Astrocyte of the spinal cord (primary cell): ENCODE data around the gene GRIK5.

Source experiments
- DNase-seq: peaks from one replicate; pipeline ENCODE4 v3.0.0; 2011; ENCODE audit warnings: low read depth, low spot score
- H3K4me3 ChIP-seq: 2 replicates; pipeline ENCODE4 v1.5.1; 2011; ENCODE audit warnings: low read depth, mild to moderate bottlenecking, low read length, moderate library complexity
- in situ Hi-C: cut with HindIII; loops from 2 replicates; pipeline ENCODE4 v1.10.0; 2017; ENCODE audit warnings: low sequenced_read_pairs
- TF ChIP-seq, protein P1 (sequence below): IDR thresholded peaks from 2 replicates; pipeline ENCODE4 v1.5.1; 2012; ENCODE audit warnings: low read depth, mild to moderate bottlenecking, low read length, inconsistent platforms

GRIK5 gene

GRCh38 chr19:42030645-42031440, 39.2 kb downstream of the GRIK5 start:
- no peak overlapping the region for H3K4me3 ChIP-seq
- DNase-seq = no peak
- TF ChIP-seq, protein P1, sequence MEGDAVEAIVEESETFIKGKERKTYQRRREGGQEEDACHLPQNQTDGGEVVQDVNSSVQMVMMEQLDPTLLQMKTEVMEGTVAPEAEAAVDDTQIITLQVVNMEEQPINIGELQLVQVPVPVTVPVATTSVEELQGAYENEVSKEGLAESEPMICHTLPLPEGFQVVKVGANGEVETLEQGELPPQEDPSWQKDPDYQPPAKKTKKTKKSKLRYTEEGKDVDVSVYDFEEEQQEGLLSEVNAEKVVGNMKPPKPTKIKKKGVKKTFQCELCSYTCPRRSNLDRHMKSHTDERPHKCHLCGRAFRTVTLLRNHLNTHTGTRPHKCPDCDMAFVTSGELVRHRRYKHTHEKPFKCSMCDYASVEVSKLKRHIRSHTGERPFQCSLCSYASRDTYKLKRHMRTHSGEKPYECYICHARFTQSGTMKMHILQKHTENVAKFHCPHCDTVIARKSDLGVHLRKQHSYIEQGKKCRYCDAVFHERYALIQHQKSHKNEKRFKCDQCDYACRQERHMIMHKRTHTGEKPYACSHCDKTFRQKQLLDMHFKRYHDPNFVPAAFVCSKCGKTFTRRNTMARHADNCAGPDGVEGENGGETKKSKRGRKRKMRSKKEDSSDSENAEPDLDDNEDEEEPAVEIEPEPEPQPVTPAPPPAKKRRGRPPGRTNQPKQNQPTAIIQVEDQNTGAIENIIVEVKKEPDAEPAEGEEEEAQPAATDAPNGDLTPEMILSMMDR = no peak
- in situ Hi-C loops = no loop called here

DNA sequence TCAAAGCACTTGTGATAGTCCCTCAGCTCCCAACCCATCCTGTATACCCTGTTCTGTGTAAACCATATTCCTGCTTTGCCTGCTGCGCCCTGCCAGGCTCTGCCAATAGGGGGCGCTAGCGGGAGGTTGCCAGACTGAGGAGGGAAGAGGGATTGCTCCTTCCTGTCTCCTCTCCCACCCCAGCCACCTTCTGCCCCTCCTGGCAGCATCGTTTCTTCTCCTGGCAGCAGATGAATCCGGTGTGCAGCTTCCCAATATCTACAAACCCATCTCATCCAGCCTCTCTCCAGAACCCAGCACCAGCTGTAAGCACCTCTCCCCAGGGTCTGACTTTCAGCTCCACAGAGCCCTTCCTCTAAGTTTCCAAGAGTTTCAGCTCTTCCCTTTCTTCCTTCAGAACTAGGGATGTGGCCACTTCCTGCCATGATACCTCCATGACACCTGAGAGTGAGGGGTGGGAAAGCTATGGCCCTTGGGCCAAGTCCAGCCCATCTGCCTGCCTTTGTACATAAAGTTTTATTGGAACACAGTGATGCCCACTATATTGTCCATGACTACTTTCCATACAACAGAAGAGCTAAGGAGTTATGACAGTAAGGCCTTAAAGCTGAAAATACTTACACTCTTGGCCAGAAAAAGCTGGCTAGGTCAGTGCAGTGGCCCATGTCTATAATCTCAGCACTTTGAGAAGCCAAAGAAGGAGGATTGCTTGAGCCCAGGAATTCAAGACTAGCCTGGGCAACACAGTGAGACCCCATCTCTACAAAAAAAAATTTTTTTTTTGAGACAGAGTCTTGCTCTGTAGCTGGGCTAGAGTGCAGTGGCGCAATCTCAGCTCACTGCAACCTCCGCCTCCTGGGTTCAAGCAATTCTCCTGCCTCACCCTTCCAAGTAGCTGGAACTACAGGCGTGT, 41.4 kb downstream of the GRIK5 start:
- H3K4me3 ChIP-seq = no peak overlapping the region
- no peak for DNase-seq
- in situ Hi-C loops = no loop called here
- TF ChIP-seq, protein P1 = peak; percentile 55

- TF ChIP-seq, protein P1 = no peak
- in situ Hi-C loops = no loop called here
- no peak overlapping the region for H3K4me3 ChIP-seq
- no peak for DNase-seq
Measured at GRCh38 chr19:42024622-42025111, 45.3 kb downstream of the GRIK5 start.

- no peak for DNase-seq
- H3K4me3 ChIP-seq = no peak overlapping the region
- in situ Hi-C loops = no loop called here
- TF ChIP-seq, protein P1 = no peak
Measured at GRCh38 chr19:42023943-42024260, 46.1 kb downstream of the GRIK5 start.

GRCh38 chr19:42023121-42023942, 46.7 kb downstream of the GRIK5 start:
- TF ChIP-seq, protein P1 = peak; percentile 49
- DNase-seq = no peak
- in situ Hi-C loops = no loop called here
- no peak overlapping the region for H3K4me3 ChIP-seq

GRCh38 chr19:42022616-42023015, 47.4 kb downstream of the GRIK5 start:
- in situ Hi-C loops = no loop called here
- H3K4me3 ChIP-seq = no peak overlapping the region
- TF ChIP-seq, protein P1 = no peak
- no peak for DNase-seq
